ENCODE measurements around the gene CDC42BPA.
"Not testable (repeated sequence)": the region's sequence is repeated elsewhere in the genome, so short reads cannot be mapped to it uniquely, and the experiment has no call there.

Gene CDC42BPA

GRCh38 chr1:227305894-227306626 is 12.2 kb downstream of the CDC42BPA start:
- DNase-seq, result no peak

GRCh38 chr1:227304665-227305064 is 13.6 kb downstream of the CDC42BPA start:
- no peak for DNase-seq

DNA sequence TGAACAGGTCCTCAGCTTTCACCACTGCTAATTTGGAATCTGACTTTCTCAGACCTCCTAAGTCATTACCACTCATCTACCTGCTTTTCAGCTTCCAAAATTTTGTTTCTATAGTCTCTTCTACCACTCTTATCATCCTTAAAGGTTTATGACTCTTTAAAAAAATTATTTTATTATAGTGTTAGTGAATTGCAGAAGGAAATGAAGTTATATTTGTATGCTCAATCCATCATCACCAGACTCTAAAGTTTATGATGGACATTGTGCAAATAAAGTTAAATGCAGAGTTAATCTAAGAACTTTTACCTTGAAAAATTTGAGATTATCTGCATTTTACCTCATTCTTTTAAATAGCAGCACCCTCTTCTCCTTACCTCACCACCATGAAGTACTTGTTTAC is 14.6 kb downstream of the CDC42BPA start:
- DNase-seq, result no peak

GRCh38 chr1:227300682-227301081 is 17.6 kb downstream of the CDC42BPA start:
- DNase-seq, result no peak

DNA sequence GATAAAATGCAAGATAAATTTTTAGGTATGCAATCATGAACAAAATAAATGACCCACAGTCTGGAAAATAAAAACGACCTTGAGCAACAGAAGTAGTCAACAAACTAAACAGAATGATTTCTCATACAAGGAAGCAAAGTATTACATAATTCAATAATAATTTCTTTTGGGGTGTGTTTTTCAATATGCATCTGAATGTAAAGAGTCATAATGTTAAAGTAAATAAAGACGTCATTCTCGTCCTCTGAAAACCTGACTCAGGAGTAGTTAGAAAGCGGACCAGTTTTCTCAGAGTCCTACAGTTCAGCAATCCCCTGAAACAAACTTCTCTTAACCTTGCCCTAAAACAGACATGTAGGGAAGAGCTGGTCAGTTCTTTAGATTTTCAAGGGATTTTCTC is 18.6 kb downstream of the CDC42BPA start:
- no peak for DNase-seq

GRCh38 chr1:227299241-227299627 is 19.1 kb downstream of the CDC42BPA start:
- no peak for DNase-seq

- DNase-seq, result no peak
Measured at GRCh38 chr1:227298512-227299240, 19.6 kb downstream of the CDC42BPA start.

DNA sequence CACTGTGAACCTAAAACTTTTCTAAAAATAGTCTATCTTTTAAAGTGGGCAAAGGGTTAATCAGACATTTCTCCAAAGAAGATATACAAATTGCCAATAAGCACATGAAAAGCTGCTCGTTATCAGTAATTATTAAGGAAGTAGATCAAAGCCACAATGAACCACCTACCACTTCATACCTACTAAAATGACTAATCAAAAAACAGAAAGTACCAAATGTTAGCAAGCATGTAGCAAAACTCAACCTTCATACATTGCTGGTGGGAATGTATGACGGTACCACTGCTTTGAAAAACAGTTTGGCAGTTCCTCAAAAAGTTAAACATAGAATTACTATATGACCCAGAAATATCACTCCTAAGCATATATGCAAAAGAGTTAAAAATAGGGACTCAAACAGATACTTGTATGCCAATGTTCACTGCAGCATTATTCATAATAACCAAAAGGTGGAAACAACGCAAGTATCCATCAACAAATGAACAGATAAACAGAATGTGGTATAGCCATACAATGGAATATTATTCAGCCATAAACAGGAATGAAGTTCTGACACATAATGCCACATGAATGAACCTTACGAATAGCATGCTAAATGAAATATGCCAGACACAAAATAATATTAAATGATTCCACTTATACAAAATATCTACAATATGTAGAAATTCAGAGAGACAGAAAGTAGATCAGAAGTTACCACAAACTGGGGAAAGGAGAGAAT is 21.1 kb downstream of the CDC42BPA start:
- DNase-seq, result no peak

DNA sequence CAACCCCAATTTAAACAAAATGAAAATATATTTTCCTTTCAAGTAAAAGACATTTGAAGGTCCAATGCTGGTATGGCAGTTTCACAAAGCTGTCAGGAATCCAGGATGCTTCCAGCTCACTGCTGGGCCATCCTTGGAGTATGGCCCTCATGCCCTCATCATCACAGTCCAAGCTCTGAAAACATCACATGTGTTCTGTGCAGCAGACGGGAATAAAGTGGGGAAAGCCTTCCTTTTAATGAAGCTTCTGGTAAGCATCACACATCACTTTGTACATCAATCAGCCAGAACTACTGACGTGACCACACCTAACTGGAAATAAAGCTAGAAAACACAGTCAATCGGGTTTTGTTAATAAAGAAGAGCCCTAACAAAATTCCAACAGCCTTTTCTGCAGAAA is 22.7 kb downstream of the CDC42BPA start:
- no peak for DNase-seq

GRCh38 chr1:227285745-227286144 is 32.5 kb downstream of the CDC42BPA start:
- DNase-seq, result no peak

DNA sequence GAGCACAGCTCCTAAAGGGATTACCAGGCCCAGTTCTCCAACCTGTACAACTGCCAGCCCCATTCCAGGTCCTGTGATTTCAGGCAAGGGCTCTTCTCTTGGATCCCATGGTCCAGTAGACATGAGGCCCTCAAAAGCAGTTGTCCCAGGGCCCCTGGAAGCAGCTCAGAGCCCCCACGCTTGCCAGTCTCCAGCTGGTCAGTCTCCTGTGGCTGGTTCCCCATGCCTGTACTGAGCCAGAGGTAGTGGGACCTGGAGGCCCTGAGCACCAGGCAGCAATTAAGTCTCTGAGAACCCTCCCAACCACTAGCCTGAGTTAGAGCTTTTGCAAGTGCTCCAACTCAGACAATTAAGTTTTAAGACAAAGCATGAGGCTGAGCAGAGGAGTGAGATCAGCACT is 36.9 kb downstream of the CDC42BPA start:
- DNase-seq, result no peak

DNA sequence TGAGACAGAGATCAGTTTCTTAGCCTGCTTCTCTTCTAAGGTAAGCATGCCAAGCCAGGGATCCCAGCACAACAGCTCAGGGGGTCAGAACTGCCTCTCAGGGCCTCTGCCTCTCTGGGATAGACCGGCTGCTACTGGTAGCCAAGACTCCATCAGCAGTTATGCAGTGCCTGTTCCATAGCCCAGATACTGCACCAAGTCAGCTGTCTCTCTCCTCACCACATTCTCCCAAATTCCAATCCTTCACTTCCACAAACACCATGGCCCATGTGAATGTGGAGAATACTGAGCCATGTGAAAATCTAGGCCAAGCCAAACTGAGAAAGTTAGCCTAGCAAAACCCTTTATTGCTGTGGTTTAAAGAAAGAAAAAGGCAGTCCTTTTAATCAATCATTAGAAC is 37.5 kb downstream of the CDC42BPA start:
- DNase-seq, result no peak

- not testable (repeated sequence) for DNase-seq
Measured at GRCh38 chr1:227276156-227276693, 42.1 kb downstream of the CDC42BPA start.

DNA sequence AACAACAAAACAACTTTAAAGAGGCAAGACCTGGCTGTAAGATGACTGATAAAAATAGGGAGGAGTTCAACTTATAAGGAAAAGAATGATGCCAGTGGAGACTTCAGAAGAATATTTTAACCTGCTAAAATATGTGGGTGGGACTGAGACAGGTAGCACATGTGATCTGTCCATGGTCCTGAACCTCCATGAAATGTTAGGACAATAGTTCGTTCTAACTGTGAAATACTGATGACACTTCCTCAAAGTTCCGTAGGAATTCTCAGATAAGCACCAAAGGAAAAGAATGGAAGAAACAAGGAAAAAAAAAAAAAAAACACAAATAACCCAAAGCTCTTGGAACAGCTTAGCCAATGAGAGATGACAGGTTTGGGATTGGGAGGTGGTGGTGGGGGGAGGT is 44.7 kb downstream of the CDC42BPA start:
- DNase-seq, result no peak

GRCh38 chr1:227272428-227272827 is 45.9 kb downstream of the CDC42BPA start:
- DNase-seq, result no peak

GRCh38 chr1:227270554-227270953 is 47.7 kb downstream of the CDC42BPA start:
- no peak for DNase-seq

GRCh38 chr1:227268943-227269342 is 49.3 kb downstream of the CDC42BPA start:
- no peak for DNase-seq

- DNase-seq, result no peak
Measured at GRCh38 chr1:227265891-227266290, 52.4 kb downstream of the CDC42BPA start.

DNA sequence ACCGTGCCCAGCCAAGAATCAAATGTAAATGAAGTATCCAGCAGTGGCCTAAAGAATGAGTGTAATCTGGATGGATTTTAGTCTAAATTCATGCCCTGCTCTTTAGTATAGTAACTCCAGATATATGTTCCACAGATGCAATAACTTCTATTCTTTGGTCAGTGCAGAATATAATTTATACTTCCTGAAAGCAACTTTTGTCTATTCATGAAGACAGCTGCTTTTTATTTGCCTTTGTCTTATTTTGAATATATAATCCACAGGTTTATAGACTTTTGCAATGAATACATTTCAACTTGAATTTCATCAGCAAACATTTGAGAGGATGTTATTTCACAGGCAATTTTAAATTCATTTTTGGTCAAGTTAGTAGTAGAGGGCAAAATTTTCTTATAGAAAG is 54.4 kb downstream of the CDC42BPA start:
- DNase-seq, result no peak

GRCh38 chr1:227261501-227261900 is 56.8 kb downstream of the CDC42BPA start:
- no peak for DNase-seq

- no peak for DNase-seq
Measured at GRCh38 chr1:227260433-227260832, 57.9 kb downstream of the CDC42BPA start.

- DNase-seq, result no peak
Measured at GRCh38 chr1:227257964-227258363, 60.3 kb downstream of the CDC42BPA start.

DNA sequence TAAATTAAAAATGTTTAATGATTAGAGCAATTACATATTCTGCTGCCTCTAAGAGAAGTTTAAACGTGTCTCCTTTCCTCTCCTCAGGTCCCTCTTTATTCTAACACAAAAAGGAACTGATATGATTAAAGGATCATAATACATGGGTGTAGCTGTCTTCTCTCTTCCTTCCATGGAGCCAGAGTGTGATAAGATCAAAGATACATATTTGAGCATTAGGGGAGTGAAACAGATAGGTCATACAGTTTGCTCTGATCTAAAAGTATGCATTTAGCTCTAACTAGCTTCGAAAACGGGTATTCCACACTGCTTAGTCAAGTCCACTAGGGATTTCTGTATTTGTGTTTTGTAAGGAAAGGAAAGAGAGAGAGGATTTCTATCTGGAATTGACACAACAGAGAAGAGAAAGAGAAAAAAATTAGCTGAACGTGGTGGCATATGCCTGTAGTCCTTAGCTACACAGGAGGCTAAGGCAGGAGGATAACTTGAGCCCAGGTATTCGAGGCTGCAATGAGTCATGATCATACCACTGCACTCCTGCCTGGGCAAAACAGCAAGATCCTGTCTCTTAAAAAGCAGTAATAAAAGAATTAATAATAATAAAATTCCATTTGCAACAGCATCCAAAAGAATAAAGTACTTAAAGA is 63.1 kb downstream of the CDC42BPA start:
- no peak for DNase-seq
